Lung (tissue), 16 donors: ENCODE results near the gene PCGF6. TPM values are rescaled to one million over a fixed set of nuclear protein-coding genes. Genes with fewer than 3 reads are reported as not detected.

Experiments used
- ATAC-seq: fragments of 200-7000 bp; cut with Tn5 transposase; one replicate; pipeline ENCODE4 v1.9.1; 2020; ENCODE audit warnings: moderate number of reproducible peaks; ENCODE audit not compliant: insufficient read depth, low FRiP score
- DNase-seq, 3 donors: peaks; one replicate each; pipeline ENCODE4 v3.0.0-alpha.2; 2013 to 2017
- H3K27ac ChIP-seq, 2 donors: one replicate each; pipeline ENCODE4 v1.5.1; 2013; ENCODE audit warnings: mild to moderate bottlenecking in 2 of 2, moderate library complexity in 2 of 2, control low read depth in 1 of 2, inconsistent platforms in 1 of 2, low read depth in 1 of 2, low read length in 1 of 2
- H3K27me3 ChIP-seq, 3 donors: one replicate each; pipeline ENCODE4 v1.5.1; 2013; ENCODE audit warnings: low read length in 2 of 3; ENCODE audit not compliant: control insufficient read depth in 3 of 3, insufficient read depth in 3 of 3
- H3K36me3 ChIP-seq, 4 donors: one replicate each; pipeline ENCODE4 v1.5.1; 2013; ENCODE audit warnings: low read length in 4 of 4, mild to moderate bottlenecking in 1 of 4, moderate library complexity in 1 of 4; ENCODE audit not compliant: control insufficient read depth in 4 of 4, insufficient read depth in 4 of 4
- H3K4me1 ChIP-seq, 5 donors: one replicate each; pipeline ENCODE4 v1.5.1; 2013; ENCODE audit warnings: low read length in 5 of 5, mild to moderate bottlenecking in 2 of 5, moderate library complexity in 1 of 5; ENCODE audit not compliant: control insufficient read depth in 5 of 5, insufficient read depth in 5 of 5
- H3K4me3 ChIP-seq: one replicate; pipeline ENCODE4 v1.5.1; 2013; ENCODE audit warnings: mild to moderate bottlenecking, control low read depth, moderate library complexity
- H3K9ac ChIP-seq, 2 donors: one replicate each; pipeline ENCODE4 v1.5.1; 2013; ENCODE audit warnings: low read length in 2 of 2, control low read depth in 1 of 2; ENCODE audit not compliant: insufficient read depth in 1 of 2
- H3K9me3 ChIP-seq, 4 donors: one replicate each; pipeline ENCODE4 v1.5.1; 2013; ENCODE audit warnings: low read length in 3 of 4, mild to moderate bottlenecking in 1 of 4, moderate library complexity in 1 of 4; ENCODE audit not compliant: control insufficient read depth in 4 of 4, insufficient read depth in 3 of 4
- WGBS, 2 donors: extraction: QIAGEN DNeasy Blood & Tissue Kit; methylation state at CpG; one replicate each; pipeline ENCODE4 v1.1.7; 2013; 5-methylcytosine and 5-hydroxymethylcytosine counted together
- long read RNA-seq, 5 donors: transcript quantifications; one replicate each; lab custom pipeline, GENCODE V29; 2026
- polyA plus RNA-seq, 2 donors: library from polyadenylated mRNA; stranded (reverse); fragments of 200-250 nt; gene quantifications; one replicate each; pipeline ENCODE4 v1.2.1, GENCODE V29; 2013
- total RNA-seq, 2 donors: library from RNA; depleted of rRNA in 1 of 2; stranded (reverse); fragments of >200 nt in 1 of 2; gene quantifications; one replicate each; pipeline ENCODE4 v1.2.1, GENCODE V29; 2014 to 2021
- TF ChIP-seq, protein P1 (sequence below): IDR thresholded peaks from 2 replicates; pipeline ENCODE4 v1.5.1; 2012; ENCODE audit warnings: mild to moderate bottlenecking; ENCODE audit errors: control extremely low read depth, extremely low read depth
- donor health status: control.
- donor health status: control.
- donor health status: Bipolar disorder and iron deficiency.
- donor health status: healthy.
- donor health status: DM: yes; HTN: yes; CAD: no.

PCGF6 gene, protein sequence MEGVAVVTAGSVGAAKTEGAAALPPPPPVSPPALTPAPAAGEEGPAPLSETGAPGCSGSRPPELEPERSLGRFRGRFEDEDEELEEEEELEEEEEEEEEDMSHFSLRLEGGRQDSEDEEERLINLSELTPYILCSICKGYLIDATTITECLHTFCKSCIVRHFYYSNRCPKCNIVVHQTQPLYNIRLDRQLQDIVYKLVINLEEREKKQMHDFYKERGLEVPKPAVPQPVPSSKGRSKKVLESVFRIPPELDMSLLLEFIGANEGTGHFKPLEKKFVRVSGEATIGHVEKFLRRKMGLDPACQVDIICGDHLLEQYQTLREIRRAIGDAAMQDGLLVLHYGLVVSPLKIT
- 1 to 10 TPM; 5.8 to 7.7 TPM for total RNA-seq
- polyA plus RNA-seq = 1 to 10 TPM; 5.2 to 7.3 TPM
- long read RNA-seq, donor 1, partial matches to known transcripts = 7 of 11 reads
- long read RNA-seq, donor 1, other reads (novel, unspliced or antisense) = 0 of 11 reads
- long read RNA-seq, donor 2, partial matches to known transcripts = 19 of 20 reads
- long read RNA-seq, donor 2, other reads (novel, unspliced or antisense) = 0 of 20 reads
- long read RNA-seq, donor 3, partial matches to known transcripts = 14 of 21 reads
- long read RNA-seq, donor 3, other reads (novel, unspliced or antisense) = 7 of 21 reads
- long read RNA-seq, donor 4, partial matches to known transcripts = 0 of 1 reads
- long read RNA-seq, donor 4, other reads (novel, unspliced or antisense) = 0 of 1 reads
- long read RNA-seq, donor 5, partial matches to known transcripts = 13 of 17 reads
- long read RNA-seq, donor 5, other reads (novel, unspliced or antisense) = 0 of 17 reads

DNA sequence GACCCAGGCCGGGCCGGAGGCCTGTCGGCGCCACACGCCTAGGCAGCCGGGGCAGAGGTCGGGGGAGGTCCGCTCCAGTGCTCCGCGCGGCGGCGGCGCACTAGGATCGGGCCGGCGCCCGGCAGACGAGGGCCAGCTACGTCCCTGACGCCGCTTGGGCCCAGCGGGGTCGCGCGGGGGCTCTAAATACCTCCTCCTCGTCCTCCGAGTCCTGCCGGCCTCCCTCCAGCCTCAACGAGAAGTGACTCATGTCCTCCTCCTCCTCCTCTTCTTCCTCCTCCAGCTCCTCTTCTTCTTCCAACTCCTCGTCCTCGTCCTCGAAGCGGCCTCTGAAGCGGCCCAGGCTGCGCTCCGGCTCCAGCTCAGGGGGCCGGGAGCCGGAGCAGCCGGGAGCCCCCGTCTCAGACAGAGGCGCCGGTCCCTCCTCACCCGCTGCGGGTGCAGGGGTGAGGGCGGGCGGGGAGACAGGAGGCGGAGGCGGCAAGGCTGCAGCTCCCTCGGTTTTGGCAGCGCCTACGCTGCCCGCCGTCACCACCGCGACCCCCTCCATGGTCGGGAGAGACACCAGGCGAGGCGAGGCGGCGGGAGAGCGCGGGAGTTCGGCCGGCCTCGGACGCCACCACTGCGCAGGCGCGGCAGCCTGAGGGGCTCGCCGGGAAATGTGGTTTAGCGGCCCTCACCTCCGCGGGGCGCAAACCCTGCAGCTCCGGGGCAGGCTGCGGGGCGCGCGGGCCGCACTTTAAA, at the start of gene PCGF6:
TSS of gene PCGF6 (minus strand) at position 624 of the 744 bp plus-strand sequence. CDS start at position 550, 74 bp downstream.
- TF ChIP-seq, protein P1, sequence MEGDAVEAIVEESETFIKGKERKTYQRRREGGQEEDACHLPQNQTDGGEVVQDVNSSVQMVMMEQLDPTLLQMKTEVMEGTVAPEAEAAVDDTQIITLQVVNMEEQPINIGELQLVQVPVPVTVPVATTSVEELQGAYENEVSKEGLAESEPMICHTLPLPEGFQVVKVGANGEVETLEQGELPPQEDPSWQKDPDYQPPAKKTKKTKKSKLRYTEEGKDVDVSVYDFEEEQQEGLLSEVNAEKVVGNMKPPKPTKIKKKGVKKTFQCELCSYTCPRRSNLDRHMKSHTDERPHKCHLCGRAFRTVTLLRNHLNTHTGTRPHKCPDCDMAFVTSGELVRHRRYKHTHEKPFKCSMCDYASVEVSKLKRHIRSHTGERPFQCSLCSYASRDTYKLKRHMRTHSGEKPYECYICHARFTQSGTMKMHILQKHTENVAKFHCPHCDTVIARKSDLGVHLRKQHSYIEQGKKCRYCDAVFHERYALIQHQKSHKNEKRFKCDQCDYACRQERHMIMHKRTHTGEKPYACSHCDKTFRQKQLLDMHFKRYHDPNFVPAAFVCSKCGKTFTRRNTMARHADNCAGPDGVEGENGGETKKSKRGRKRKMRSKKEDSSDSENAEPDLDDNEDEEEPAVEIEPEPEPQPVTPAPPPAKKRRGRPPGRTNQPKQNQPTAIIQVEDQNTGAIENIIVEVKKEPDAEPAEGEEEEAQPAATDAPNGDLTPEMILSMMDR = no peak
- peak within 1 kb of the TSS; percentile 91 to 93 for H3K27ac ChIP-seq
- 0 to 1% methylated on average over 77 to 82 of the region's 82 CpGs for WGBS, 2 donors
- DNase-seq (peak; percentile 92 to 94 (median 93)), ATAC-seq (peak; percentile 94)
- peak within 1 kb of the TSS; percentile 90 for H3K4me3 ChIP-seq
- H3K36me3 ChIP-seq = peaks cover 0 to 10% (median 6%) of the 10 kb centered on the region in 4 donors
- H3K27me3 ChIP-seq = no peaks in the 10 kb centered on the region
- peak within 1 kb of the TSS; percentile 73 to 82 for H3K9ac ChIP-seq
- peaks cover 0 to 8% (median 0%) of the 10 kb centered on the region in 5 donors for H3K4me1 ChIP-seq
- no peaks in the 10 kb centered on the region for H3K9me3 ChIP-seq

DNA sequence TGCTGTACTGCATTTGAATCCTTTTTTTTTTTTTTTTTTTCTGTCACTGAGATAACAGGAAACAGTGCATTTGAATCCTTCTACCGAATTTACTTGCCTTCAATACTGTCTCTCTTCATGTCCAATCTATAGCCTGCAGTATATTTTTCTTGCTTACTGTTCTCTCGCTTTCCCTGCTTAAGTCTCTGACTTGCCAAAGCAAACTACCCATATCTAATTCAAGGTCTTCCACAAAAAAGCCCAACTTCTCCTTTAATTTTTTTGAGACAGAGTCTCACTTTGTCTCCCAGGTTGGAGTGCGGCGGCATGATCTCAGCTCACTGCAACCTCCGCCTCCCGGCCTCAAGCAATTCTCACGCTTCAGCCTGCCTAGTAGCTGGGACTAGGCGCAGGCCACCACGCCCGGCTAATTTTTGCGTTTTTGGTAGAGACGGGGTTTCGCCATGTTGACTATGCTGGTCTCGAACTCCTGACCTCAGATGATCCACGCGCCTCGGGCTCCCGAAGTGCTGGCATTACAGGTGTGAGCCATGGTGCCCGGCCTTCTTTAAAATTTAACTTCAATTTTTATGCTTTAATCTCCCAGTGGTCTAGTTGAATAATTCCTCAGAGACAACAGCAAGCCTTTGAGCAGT, 46.4 kb upstream of the PCGF6 start:
- Histone ChIP-seq H3K27ac (peak overlapping the region in 1 of 2 donors; percentile 77), H3K9me3 (no peaks in the 10 kb centered on the region), H3K4me3 (peak overlapping the region; percentile 87), H3K36me3 (peaks cover 14 to 34% (median 17%) of the 10 kb centered on the region in 4 donors), H3K4me1 (peaks cover 7 to 21% (median 15%) of the 10 kb centered on the region in 5 donors), H3K9ac (peak overlapping the region; percentile 41 to 59), H3K27me3 (no peaks in the 10 kb centered on the region)
- TF ChIP-seq, protein P1 = no peak
- WGBS, 2 donors = 65 to 77% methylated on average over 19 of the region's 19 CpGs
- no peak for ATAC-seq
- DNase-seq = no peak

DNA sequence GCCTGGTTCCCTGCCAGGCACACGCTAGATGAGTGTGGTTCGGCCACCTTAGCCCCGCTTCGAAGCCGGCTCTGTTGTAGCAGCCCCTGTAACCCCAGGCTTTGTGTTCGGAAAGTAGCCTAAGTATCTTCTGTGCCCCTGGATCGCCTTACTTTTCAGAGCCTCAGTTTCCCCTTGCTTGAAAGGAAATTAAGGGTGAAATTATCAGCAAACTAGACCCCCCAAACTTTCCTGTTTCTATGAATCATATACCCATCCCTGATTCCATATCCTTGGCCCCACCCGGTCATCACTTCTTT, 45.8 kb upstream of the PCGF6 start:
- ATAC-seq (no peak), DNase-seq (peak in 1 of 3 donors; percentile 2)
- TF ChIP-seq, protein P1 = no peak
- Histone ChIP-seq H3K4me3 (peak overlapping the region; percentile 87), H3K9ac (peak overlapping the region; percentile 41 to 59), H3K4me1 (peaks cover 7 to 21% (median 15%) of the 10 kb centered on the region in 5 donors), H3K36me3 (peaks cover 12 to 31% (median 14%) of the 10 kb centered on the region in 4 donors), H3K27me3 (no peaks in the 10 kb centered on the region), H3K9me3 (no peaks in the 10 kb centered on the region), H3K27ac (peak overlapping the region; percentile 60 to 77)
- WGBS, 2 donors = 0 to 1% methylated on average over 8 of the region's 8 CpGs
